ENCODE results near the gene RO60.

Gene RO60

DNA sequence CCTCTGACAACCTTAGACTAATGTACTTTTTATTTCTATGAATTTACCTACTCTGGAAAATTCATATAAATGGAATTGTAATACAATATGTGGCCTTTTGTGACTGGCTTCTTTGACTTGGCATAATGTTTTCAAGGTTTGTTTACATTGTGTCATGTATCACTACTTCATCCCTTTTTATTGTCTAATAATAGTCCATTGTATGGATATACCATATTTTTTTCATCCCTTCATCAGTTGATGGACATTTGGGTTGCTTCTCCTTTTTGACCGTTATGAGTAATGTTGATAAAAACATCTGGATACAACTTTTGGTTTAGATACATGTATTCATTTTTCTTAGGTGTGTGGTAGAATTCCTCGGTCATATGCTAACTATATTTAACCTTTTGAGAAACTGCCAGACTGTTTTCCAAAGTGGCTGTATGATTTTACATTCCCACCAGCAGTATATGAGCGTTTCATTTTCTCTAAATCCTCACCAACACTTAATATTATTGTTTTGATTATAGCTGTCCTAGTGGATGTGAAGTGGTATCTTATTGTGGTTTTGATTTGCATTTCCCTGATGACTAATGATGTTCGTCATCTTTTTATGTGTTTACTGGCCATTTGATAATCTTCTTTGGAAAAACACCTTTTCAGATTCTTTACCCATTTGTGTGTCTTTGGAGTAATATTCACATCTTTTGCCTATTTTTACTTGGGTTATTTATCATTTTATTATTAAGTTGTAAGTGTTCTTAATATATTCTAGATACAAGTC lies 3.5 kb downstream of the RO60 start:
- no peak for DNase-seq

DNA sequence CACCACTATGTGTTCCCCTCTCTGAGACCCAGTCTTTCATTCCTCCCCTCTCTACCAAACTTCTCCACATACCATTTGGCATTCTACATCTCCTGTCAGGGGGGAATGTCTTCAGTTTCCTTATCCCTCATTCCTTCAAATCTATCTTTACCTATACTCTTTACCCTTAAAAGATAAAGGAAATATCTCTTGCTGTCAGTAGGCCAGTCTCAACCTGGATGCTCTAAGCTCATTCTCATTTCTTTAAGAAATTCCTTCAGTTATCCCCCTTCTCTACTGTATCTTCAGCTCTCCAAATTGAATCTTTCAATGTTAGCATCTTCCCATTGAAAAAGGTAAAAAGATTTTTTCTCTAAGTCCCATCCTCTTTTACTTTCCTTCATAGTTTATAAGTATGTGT lies 6.5 kb downstream of the RO60 start:
- no peak for DNase-seq

DNA sequence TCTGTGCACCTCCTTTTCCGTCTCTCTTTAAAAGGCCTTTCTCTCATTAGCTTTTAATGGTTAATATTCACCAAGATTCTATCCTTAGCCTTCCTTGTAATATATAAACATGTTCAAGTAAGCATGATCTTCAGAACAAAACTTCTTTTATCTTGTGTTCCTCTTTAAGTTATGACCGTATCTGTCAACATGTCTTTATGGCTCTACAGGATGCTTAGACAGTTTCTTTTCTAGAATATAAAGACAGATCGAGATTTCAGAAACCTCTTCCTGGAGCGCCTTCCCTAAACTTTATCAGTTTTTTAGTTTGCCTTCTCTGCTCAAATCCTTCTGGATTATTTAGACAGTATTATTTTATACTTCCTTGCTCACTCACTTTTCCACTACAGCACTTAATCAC lies 7.2 kb downstream of the RO60 start:
- DNase-seq = no peak

DNA sequence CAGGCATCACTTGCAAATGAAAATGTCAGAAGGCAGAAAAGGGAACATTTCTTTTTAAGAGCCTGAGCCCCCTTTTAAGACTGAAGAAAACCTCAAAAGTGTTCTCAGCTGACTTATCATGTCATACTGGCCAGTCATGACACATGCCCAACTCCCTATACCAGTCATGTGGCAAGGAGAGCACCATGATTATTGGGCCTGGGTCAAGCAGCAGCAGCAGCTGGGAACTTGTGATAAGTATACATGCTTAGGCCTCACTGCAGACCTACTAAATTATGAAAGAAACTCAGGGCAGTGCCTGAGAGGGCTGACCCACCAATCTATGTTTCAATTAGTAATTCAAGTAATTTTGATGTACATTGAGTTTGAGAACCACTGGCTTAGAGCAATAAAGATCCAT lies 8.6 kb downstream of the RO60 start:
- DNase-seq = no peak

DNA sequence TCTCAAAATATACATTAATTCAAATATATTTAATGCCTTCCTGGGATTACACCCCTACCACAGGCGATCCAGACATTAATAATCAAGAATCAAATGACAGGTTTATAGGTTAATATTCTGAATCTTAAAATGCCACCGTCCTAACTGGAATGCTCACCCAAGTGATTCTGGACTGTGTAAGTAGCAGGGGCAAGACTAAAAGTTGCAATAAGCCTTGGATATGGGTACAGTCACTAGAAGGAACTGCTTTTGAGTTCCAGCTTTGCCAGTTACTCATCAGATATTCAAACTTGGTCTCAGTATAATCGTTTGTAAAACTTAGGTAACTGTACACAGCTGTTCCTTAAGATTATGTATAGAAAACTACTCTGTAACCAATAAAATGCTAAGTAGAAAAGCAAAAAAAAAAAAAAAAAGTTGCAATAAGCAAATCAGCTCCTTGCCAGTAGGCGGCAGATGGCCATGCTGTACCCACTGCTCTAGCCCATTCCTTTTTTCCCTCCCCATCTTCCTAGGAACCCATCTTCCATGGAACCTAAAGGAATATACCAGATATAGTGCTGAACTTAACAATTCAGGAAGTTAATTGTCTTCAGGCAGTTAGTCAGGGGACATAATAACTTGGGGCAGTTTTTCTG lies 10.5 kb downstream of the RO60 start:
- no peak for DNase-seq

DNA sequence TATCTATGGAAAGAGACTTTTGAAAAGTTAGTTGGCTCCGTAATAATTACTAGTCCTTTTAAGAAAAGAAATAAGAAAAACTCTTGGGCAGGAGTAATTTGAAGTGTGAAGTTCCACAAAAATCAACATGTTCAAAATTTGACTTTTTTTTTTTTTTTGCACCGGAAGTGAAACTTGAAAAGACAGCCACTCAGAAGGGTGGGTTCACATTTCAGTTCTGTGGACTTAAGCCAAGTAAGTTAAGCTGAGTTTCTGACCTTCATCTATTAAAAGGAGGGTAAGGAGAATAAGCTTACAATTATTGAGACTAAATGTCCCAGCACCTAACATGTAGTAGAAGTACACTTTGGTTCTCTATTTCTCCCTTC lies 11.0 kb downstream of the RO60 start:
- no peak for DNase-seq

DNA sequence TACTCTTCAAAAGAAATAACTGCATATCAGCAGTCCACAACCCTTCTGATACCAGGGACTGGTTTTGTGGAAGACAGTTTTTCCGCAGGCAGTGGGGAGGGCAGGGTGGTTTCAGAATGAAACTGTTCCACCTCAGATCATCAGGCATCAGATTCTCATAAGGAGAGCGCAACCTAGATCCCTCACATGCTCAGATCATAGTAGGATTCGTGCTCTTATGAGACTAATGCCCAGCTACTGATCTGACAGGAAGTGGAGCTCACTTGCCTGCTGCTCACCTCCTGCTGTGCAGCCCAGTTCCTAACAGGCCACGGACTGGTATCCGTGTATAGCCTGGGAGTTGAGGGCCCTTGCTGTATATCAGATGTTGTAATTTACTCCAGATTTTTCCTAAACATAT lies 11.5 kb downstream of the RO60 start:
- peak; percentile 39 for DNase-seq

DNA sequence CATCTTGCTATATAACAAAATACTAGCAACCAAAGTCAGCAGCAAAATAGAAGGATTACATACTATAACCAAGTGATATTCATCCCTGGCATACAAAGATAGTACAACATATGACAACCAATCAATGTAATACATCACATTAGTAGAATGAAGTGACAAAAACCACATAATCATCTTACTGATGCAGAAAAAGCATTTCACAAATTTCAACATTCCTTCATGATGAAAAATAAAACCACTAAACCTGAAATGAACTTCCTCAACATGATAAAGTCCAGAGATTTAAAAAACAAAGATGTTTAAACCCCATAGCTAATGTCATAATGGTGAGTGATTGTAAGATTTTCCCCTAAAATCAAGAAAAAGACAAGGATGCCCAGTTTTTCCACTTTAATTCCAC lies 18.6 kb downstream of the RO60 start:
- no peak for DNase-seq

DNA sequence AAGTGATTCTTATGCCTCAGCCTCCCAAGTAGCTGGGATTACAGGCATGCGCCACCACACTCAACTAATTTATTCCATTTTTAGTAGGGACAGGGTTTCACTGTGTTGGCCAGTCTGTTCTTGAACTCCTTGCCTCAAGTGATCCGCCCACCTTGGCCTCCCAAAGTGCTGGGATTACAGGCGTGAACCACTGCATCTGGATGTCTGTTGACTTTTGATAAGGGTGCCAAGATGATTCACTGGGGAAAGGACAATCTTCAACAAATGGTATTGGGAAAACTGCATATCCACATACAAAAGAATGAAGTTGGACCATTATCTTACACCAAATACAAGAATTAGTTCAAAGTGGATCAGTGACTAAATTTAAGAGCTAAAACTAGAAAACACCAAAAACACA lies 19.8 kb downstream of the RO60 start:
- DNase-seq = no peak

DNA sequence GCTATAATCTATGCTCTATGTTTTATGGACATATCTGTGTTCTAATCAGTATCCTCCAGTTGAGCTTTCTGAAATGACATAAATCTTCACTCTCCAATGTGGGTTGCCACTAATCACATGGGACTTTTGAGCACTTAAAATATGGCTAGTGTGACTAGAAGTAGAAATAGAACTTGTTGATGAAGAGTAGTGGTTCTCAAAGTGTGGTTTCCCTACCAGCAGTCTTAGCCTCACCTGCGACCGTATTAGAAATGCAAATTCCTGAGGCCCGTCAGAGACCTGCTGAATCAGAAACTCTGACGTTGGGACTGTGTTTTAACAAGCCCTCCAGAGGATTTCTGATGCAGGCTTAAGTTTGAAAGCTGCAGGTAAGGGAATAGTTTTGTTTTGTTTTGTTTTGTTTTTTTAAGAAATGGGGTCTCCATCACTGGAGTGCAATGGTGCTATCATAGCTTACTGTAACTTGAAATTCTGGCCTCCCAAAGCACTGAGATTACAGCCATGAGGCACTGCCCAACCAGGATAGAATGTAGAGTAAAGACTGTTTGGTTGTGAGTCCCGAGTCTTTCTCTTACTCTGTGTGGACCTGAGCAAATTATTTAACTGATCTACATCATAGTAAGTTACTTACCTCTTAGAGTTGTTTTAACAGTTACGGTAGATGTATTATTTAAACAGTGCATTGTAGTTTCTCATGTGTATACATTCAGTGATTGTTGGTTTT lies 24.1 kb downstream of the RO60 start:
- DNase-seq = no peak

DNA sequence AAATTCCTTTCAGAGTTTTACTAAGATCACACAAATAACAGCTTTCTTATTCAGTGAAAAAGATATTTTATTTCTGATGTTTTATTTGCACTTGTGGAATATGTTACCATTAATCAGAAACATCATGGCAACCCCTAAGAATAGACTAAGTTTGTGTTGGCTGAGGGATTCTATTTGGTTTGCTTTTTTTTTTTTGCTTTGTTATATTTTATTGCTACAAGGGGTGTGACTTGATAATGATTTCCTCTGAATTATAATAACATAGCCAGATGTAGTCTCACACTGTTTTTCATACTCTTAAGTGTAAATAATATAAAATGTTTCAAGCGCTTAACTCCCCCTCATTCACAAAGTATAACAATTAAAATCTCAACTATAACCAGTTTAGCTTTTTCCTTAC lies 25.9 kb downstream of the RO60 start:
- no peak for DNase-seq

DNA sequence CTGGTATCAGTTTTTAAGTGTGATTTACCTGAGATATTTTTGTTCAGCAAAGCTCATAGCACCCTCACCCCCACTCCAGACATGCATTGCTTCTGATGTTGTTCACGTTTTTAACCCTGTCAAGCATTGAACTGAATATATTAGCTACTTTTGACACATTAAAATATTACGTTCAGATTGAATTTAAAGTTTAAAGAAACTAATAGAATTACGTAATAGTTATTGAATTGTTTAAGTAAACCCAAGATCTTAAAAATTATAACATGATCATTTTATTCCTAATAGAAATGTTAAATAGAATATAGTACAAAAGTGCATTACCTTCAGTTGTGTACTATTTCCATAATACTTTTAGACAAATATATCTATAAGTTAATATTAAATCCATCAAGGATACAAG lies 26.9 kb downstream of the RO60 start:
- no peak for DNase-seq

DNA sequence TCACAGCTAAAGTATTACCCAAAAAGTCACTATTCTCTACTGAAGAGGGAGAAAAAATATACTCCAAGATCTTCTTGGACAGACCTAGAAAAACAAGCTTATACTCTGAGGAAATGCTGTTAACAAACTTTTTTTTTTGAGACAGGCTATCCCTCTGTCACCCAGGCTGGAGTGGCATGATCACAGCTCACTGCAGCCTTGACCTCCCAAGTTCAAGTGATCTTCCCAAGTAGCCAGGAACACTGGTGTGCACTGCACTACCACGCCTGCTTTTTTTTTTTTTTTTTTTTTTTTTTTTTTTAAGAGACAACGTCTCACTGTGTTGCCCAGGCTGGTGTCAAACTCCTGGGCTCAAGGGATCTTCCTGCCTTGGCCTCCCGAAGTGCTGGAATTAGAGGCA lies 28.5 kb downstream of the RO60 start:
- DNase-seq = no peak

DNA sequence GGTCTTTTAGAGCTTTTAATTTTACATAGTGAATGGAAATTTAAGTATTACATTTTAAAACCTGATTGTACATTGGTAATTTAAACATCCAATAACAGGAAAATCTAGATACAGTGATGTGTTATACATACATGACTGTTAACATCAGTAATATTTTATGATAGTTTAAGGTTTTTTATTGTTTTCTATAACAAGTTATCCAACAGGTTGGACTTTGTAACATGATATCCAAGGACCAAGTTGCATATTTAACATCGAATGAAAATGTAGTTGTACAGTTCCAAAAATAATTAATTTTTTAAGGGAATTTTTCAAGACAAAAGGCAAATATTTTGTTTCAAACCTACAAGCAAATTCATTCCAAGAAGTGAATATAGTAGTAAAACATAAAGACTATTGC lies 31.5 kb downstream of the RO60 start:
- no peak for DNase-seq

DNA sequence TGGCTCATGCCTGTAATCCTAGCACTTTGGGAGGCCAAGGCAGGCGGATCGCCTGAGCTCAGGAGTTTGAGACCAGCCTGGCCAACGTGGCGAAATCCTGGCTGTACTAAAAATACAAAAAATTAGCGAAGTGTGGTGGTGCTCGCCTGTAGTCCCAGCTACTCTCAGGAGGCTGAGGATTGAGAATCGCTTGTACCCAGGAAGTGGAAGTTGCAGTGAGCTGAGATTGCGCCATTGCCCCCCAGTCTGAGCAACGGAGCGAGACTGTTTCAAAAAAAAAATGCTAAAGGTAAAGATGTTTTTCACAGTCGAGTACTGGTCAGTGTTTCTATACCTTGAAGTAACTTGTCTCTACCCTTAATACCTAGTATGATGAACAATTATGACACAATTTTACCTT lies 34.7 kb downstream of the RO60 start:
- no peak for DNase-seq

DNA sequence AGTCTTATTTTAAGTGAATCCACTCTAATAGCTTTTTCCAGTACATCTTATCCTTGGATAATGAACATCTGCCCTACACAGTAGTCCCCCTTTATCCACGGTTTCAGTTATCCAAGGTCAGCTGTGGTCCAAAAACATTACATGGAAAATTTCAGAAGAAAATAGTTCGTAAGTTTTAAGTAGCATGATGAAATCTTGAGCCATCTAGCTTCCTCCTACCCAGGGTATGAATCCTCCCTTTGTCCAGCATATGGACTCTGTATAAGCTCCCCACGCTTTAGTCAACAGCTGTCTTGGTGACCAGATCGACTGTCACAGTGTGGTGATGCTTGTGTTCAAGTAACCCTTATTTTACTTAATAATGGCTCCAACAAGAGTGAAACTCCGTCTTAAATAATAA lies 43.2 kb downstream of the RO60 start:
- no peak for DNase-seq

DNA sequence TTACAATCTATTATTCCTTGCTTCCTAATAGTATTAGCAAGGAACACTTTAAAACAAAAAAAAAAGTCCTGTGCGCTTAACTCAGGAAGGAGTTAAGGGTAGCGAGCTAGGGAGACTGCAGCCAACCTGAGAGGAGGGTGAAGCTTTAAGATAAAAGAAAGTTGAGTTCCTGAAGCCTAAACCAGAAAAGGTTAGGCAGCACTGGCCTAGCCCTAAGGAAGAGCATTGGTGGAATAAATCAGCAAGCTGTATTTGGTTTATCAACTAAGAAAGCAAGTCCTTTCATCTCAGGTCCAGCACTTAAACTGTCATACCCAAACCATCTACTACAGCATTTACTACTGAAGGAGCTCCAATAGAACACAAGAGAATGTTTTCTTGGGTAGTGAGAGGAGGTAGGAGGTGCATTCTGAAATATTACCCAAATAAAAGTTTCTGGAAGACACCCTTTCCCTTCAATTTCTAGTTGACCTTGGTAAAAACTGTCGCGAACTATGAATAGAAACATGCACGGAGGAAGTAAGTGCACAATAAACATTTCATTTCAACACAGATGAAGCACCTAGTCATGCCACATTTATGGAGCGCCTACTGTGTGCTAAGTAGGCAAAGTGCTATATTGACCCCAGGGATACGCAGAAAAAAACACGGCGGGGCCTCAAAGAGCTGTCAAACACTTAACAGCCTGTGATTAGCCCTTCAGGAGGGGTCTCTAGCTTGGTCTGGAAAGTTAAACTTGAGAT lies 44.5 kb downstream of the RO60 start:
- DNase-seq = no peak

DNA sequence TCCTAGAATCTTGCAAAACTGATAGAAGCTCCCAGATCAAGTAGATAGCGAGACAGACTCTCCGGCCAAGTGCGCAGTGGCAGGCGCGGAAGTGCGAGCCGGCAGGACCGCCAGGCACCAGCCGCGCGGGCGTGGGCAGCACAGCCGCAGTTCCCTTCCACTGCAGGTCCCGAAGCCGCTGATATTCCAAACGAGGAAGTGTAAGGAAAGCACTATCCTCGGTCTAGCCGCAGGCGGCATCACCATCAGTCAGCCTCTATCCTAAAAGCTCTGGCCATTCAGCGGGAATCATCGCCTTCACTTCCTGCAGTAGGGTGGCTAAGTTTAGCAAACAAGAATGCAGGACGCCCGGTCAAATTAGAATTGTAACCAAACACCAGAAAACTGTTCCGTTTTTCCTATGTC lies 45.1 kb downstream of the RO60 start:
- DNase-seq = peak; percentile 48

DNA sequence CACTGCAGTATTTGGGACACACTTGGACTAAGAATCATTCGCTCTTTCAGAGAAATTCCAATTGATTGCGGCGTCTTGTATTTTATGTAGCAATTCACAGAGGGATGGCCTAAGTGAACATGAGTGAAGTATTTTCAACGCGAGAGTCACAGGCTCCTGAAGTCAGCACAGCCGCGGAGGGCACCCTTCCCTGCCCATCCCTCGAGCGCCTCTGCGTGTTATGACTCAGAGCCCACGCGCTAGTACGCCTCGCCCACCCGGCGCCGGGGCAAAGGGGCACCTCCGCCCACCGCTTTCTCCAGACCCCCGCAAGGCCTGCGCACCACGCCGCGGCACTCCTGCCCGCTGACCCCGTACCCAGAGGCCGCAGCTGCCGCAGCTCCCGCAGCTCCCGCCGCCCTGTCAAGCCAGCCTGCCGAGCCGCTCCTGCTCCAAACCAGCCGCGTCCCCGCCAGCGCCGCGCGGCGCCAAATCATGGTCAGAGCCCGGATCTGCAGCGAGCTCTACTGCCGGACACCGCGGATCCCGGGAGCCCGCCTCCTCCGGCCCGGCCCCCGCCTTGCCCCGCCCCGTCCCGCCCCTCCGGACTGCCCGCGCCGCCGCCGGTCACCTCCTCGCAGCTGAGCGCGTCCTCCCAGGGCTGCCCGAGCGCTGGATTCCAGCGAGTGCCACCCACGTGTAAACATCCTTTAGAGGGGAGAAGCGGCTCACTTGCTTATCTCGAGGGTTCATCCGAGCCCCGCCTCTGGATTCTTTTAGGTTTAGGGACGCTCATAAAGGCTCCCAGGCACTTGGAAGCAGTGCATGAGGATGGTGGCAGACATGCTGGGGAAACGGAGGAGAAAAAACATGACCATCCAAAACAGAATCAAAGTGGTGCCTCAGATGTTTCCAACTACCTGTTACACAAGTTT lies 45.8 kb downstream of the RO60 start, which contains the start of gene GLRX2:
TSS of gene GLRX2 (minus strand) at position 508 of the 914 bp plus-strand sequence. CDS start at position 476, 32 bp downstream.
- peak; percentile 75 for DNase-seq

DNA sequence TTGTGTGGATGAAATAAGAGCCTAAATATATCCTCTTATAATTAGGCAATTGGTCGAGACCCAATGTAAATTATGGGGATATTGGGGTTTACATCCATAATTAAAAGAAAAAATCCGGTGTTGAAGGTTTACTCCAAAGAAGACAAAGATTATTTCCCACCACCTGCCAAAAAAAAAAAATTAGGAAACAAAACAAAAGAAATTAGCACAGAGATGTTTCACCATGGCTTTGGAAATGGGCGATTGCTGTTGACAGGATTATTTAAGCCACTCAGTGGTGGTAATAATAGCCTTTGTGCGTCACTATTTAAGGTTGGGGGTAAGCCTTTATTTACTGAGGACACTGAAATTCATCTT lies 46.4 kb downstream of the RO60 start:
- no peak for DNase-seq

DNA sequence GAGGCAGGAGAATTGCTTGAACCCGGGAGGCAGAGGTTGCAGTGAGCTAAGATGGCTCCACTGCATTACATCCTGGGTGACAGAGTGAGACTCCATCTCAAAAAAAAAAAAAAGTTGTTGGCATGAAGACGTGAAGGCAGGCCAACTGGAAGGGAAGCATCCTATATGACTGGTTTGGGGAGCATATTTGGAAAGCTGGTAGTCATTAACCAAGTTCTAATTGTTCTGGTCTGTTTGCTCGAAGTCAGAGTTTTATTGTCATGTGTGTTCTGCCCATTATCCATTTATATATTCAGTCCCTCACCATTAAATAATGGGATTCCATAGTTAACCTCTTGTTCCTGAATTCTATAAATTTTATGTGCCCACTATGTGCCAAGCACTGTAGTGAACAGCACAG lies 49.1 kb downstream of the RO60 start:
- no peak for DNase-seq

Data from stimulated activated CD8-positive, alpha-beta memory T cell treated with anti-CD3 and anti-CD28 coated beads, Interleukin-4, amount 100 ng/mL, for 48 hours (primary cell).